Kidney (tissue), 14 donors: ENCODE results near the gene SLC6A19. TPM values are rescaled to one million over a fixed set of nuclear protein-coding genes. Genes with fewer than 3 reads are reported as not detected.

ENCODE experiments used
- DNase-seq, 5 donors: peaks; one replicate each; pipeline ENCODE4 v3.0.0-alpha.2; 2013 to 2020
- FAIRE-seq: peaks from 2 replicates; lab custom pipeline; 2012; peaks lifted over from hg19 to GRCh38; lab: Jason Lieb, UNC
- H3K27ac ChIP-seq, 2 donors: one replicate each; pipeline ENCODE4 v1.7.0; 2013; ENCODE audit warnings: low read depth in 2 of 2, low read length in 2 of 2, inconsistent platforms in 1 of 2
- H3K27me3 ChIP-seq: one replicate; pipeline ENCODE4 v1.7.1; 2013; ENCODE audit warnings: low read length, inconsistent platforms; ENCODE audit not compliant: control insufficient read depth, insufficient read depth
- H3K36me3 ChIP-seq, 3 donors: one replicate each; pipeline versions ENCODE4 v1.7.0 to v1.7.1; 2013; ENCODE audit warnings: low read length in 3 of 3, control low read depth in 1 of 3, inconsistent platforms in 1 of 3; ENCODE audit not compliant: insufficient read depth in 3 of 3, control insufficient read depth in 2 of 3
- H3K4me1 ChIP-seq, 3 donors: one replicate each; pipeline versions ENCODE4 v1.7.0 to v1.7.1; 2013; ENCODE audit warnings: low read length in 3 of 3, inconsistent platforms in 1 of 3, low read depth in 1 of 3; ENCODE audit not compliant: control insufficient read depth in 2 of 3, insufficient read depth in 2 of 3
- H3K4me3 ChIP-seq, 3 donors: one replicate each; pipeline versions ENCODE4 v1.7.0 to v1.8.1; 2013; ENCODE audit warnings: low read length in 3 of 3, control low read depth in 1 of 3, inconsistent platforms in 1 of 3
- H3K9ac ChIP-seq, 3 donors: one replicate each; pipeline versions ENCODE4 v1.7.0 to v1.7.1; 2013; ENCODE audit warnings: low read length in 3 of 3, control low read depth in 1 of 3, inconsistent platforms in 1 of 3
- H3K9me3 ChIP-seq, 3 donors: one replicate each; pipeline versions ENCODE4 v1.7.0 to v1.7.1; 2013; ENCODE audit warnings: low read length in 3 of 3, control low read depth in 1 of 3, inconsistent platforms in 1 of 3; ENCODE audit not compliant: control insufficient read depth in 2 of 3, insufficient read depth in 1 of 3
- intact Hi-C: fragments of 100-400 bp; cut with DNase I; formaldehyde crosslinking; loops from one replicate; pipeline ENCODE4 v1.11.1; 2022
- polyA plus RNA-seq: library from polyadenylated mRNA; stranded (reverse); fragments of 350-450 nt; fragmentation: Illumina TruSeq; extraction: RNeasy Lipid Tissue Mini Kit (QIAGEN cat#74804); gene quantifications from one replicate; pipeline ENCODE4 v1.2.3, GENCODE V29; 2014; ENCODE audit warnings: low read depth, low replicate concordance; ENCODE audit not compliant: insufficient read depth
- total RNA-seq: library from RNA; stranded (reverse); fragmentation: NEBNext Ultra II Directional; extraction: Animal tissue kit (Norgen Biotek cat#: 25700); gene quantifications from one replicate; pipeline ENCODE4 v1.2.1, GENCODE V29; 2021
- TF ChIP-seq, protein P1 (sequence below): IDR thresholded peaks from 3 replicates; pipeline ENCODE4 v1.5.1; 2012; ENCODE audit warnings: mild to moderate bottlenecking, moderate library complexity, borderline replicate concordance; ENCODE audit not compliant: insufficient read depth; ENCODE audit errors: extremely low read depth
- donor health status: control.
- donor health status: control.
- donor health status: control.
- donor health status: control.
- donor health status: control.
- donor health status: DM: yes; HTN: yes; CAD: no.
- donor health status: Normal renal cell carcinoma (clear cell type).

Gene SLC6A19
- total and polyA plus RNA-seq, 2 donors from 2014 or later: 2.2 to 69.3 TPM

DNA sequence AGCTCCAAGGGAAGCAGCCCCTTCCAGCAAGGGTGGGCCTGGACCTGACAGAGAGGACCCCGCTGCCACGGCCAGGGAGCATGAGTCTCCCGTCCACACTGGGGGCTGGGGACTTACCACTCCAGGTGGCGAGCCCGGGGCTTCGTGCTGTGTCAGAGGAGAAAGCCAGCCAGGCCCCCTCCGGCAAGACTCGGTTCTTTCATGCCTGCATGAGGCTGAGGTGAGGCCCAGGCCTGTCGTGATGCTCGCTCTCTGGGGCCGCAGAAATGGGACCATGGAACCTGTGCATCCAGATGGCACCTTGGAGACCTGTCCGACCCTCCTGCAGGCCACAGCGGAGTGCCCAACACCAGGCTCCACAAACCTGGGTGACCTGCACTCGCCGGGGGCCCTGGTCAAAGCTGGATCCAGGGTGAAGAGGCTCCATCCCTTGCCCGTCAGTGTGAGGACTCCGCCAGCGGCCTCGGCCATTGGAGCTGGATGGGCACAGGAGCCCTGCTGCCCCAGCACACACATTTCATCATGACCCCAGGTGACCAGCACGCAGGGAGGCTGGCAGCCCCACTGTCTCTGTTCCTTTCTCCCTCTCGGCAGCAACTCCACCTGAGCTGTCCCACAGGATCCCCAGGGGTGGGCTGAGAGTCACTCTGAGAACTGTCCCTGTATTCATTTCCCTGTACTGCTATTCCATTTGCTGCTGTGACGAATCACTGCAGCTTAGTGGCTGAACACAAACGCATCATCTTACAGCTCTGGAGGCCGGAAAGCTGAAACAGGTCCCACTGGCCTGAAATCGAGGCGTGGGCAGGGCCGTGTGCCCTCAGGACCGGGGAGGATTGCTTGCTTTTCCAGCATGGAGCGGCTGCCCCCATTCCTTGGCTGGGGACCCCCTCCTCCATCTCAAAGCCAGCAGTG, 48.2 kb downstream of the SLC6A19 start:
- no peak overlapping the region for H3K9ac ChIP-seq
- H3K4me1 ChIP-seq: no peaks in the 10 kb centered on the region
- H3K36me3 ChIP-seq: no peaks in the 10 kb centered on the region
- no peak overlapping the region for H3K4me3 ChIP-seq
- H3K27ac ChIP-seq: no peak overlapping the region
- TF ChIP-seq, protein P1, sequence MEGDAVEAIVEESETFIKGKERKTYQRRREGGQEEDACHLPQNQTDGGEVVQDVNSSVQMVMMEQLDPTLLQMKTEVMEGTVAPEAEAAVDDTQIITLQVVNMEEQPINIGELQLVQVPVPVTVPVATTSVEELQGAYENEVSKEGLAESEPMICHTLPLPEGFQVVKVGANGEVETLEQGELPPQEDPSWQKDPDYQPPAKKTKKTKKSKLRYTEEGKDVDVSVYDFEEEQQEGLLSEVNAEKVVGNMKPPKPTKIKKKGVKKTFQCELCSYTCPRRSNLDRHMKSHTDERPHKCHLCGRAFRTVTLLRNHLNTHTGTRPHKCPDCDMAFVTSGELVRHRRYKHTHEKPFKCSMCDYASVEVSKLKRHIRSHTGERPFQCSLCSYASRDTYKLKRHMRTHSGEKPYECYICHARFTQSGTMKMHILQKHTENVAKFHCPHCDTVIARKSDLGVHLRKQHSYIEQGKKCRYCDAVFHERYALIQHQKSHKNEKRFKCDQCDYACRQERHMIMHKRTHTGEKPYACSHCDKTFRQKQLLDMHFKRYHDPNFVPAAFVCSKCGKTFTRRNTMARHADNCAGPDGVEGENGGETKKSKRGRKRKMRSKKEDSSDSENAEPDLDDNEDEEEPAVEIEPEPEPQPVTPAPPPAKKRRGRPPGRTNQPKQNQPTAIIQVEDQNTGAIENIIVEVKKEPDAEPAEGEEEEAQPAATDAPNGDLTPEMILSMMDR: no peak
- H3K27me3 ChIP-seq: no peaks in the 10 kb centered on the region
- no peak for DNase-seq
- intact Hi-C loops: no loop called here
- no peak for FAIRE-seq
- H3K9me3 ChIP-seq: no peaks in the 10 kb centered on the region

DNA sequence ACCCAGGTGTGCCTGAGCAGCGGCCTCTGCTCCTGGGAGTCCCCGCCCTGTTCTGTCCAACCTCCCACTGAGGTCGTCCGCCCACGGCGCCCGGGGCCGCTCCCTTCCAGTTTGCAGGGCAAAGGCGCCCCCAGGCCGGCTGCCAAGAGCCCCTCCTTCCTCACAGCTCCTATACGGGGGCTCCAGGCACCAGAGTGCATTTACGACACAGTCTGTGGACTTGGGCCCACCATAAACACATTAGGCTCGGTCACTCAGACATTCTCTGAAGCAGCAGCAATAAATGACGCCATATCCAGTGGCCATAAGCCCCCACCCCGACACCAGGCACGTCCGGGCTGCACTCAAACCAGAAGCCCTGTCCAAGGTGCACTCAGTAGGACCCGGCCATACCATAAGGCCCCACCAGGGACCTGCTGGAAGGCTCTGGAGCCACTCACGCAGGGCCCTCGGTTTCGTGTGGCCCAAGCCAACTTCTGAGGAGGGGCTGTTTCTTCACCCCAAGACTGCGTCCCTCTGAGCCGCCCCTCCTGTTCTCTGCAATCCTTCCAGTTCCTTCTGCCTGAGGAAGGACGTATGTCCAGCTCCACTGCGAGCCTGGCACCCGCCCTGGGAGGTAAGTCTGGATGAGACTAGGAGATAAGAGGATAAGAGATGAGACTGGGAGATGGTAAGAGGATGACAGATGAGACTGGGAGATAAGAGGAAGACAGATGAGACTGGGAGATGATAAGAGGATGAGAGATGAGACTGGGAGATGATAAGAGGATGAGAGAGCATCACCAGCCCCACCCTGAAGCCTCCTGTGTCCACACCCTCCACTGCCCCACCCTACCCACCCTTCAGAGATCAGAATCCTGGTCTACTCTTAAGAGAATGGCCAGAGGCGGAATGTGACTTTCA, 50.5 kb downstream of the SLC6A19 start:
- intact Hi-C loops: no loop called here

DNA sequence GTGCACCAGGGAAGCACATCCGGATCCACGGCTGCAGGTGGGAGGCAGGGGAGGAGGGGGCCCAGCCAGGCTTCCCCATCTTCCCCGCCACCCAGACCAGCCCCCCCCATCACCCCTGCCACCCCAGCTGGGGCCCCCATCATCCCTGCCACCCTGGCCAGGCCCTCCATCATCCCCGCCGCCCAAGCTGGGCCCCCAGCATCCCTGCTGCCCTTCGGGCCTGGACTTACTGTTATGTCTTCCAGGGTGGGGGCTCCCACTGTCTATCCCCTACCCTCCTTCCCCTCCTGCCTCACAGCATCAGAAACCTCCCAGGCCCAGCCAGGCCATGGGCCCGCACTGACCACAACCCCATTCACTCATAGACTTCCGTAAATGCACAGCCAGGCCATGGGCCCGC, 51.3 kb downstream of the SLC6A19 start:
- no peak overlapping the region for H3K27ac ChIP-seq
- TF ChIP-seq, protein P1: no peak
- H3K4me1 ChIP-seq: no peaks in the 10 kb centered on the region
- H3K9ac ChIP-seq: no peak overlapping the region
- intact Hi-C loops: no loop called here
- no peaks in the 10 kb centered on the region for H3K27me3 ChIP-seq
- H3K9me3 ChIP-seq: no peaks in the 10 kb centered on the region
- no peak overlapping the region for H3K4me3 ChIP-seq
- FAIRE-seq (no peak), DNase-seq (no peak)
- H3K36me3 ChIP-seq: no peaks in the 10 kb centered on the region

More for the DNA sequence above, 50.5 kb downstream of the SLC6A19 start:
- H3K27ac ChIP-seq: no peak overlapping the region
- no peaks in the 10 kb centered on the region for H3K36me3 ChIP-seq
- no peaks in the 10 kb centered on the region for H3K4me1 ChIP-seq
- no peaks in the 10 kb centered on the region for H3K27me3 ChIP-seq
- DNase-seq (no peak), FAIRE-seq (no peak)
- H3K4me3 ChIP-seq: no peak overlapping the region
- no peak overlapping the region for H3K9ac ChIP-seq
- TF ChIP-seq, protein P1: no peak
- H3K9me3 ChIP-seq: no peaks in the 10 kb centered on the region
